Activated CD8-positive, alpha-beta memory T cell treated with anti-CD3 and anti-CD28 coated beads for 4 hours (primary cell): ENCODE measurements around the gene SCRT2.

Experiments used
- DNase-seq, 2 donors: peaks; one replicate each; pipeline ENCODE4 v3.0.0-alpha.2; 2020; ENCODE audit warnings: low read depth in 2 of 2

Gene SCRT2

GRCh38 chr20:634148-634925 lies 41.3 kb downstream of the SCRT2 start:
- no peak for DNase-seq

- DNase-seq, result no peak
These were observed 44.5 kb downstream of the SCRT2 start for GRCh38 chr20:631101-631500.

DNA sequence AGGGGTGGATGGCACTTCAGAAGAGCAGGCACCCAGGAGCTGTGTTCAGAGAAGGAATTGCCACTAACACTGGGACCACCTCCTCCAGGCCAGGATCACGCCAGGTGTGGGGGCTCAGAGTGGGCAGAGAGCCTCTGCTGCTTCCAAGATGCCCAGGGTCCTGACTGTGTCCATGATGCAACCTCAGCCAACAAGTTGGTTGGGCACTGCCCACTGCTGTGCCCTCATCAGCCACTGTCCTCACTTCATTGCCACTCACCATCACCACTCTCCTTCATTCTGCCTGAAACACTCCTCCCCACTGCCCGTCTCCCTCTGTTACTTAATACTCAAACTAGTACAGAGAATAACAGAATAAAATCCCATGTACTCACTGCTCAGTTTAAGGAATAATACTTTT lies 49.0 kb downstream of the SCRT2 start:
- DNase-seq, result no peak

- DNase-seq, result no peak
These were observed 50.2 kb downstream of the SCRT2 start for GRCh38 chr20:625360-625932.

GRCh38 chr20:623704-624103 lies 51.9 kb downstream of the SCRT2 start:
- DNase-seq, result no peak

GRCh38 chr20:623021-623420 lies 52.6 kb downstream of the SCRT2 start:
- DNase-seq, result no peak

- DNase-seq, result no peak
These were observed 53.4 kb downstream of the SCRT2 start for GRCh38 chr20:622161-622560.

DNA sequence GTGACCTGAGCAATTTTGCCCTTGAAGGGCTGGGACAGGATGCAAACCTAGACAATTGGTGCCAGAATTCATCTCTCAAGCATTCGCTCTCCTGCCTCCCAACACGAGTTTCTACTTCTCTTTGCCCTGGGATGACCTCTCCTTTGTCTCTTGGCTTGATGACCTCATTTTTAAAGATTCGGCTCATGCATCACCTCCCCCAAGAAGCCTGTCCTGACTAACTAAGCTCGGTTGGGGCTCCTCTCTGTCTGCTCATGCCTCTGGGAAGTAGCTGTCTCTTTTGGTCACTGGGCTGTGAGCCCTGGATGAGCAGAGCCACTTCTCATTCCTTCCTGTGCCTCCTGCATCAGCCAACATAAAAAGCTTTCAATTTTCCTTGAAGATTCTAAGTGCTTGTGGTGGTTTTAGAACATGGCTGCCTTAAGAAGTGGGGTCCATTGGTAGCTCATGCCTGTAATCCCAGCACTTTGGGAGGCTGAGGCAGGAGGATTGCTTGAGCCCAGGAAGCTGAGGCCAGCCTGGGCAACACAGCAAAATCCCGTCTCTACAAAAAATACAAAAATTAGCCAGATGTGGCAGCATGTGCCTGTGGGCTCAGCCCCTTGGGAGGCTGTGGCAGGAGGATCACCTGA lies 54.4 kb downstream of the SCRT2 start:
- no peak for DNase-seq

DNA sequence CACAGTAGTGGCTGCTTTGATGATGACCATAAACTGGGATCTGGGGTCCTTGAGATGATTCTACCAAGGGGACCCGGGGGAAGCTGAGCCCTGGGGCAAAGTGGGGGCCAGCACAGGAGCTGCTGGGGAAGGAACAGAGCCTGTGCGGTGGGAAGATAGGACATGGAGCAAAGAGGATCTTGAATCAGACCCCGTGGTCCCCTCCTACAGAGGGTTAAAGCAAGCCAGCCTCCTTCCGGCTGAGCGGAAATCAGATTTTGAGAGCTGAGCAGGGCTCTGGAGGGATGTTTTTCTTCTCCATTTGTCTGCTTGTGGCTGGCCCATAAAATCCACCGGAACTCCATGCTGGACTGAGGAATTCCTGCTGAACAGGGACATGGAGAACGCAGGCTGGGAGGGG lies 55.4 kb downstream of the SCRT2 start:
- no peak for DNase-seq

- DNase-seq, result no peak
These were observed 56.6 kb downstream of the SCRT2 start for GRCh38 chr20:618980-619379.

DNA sequence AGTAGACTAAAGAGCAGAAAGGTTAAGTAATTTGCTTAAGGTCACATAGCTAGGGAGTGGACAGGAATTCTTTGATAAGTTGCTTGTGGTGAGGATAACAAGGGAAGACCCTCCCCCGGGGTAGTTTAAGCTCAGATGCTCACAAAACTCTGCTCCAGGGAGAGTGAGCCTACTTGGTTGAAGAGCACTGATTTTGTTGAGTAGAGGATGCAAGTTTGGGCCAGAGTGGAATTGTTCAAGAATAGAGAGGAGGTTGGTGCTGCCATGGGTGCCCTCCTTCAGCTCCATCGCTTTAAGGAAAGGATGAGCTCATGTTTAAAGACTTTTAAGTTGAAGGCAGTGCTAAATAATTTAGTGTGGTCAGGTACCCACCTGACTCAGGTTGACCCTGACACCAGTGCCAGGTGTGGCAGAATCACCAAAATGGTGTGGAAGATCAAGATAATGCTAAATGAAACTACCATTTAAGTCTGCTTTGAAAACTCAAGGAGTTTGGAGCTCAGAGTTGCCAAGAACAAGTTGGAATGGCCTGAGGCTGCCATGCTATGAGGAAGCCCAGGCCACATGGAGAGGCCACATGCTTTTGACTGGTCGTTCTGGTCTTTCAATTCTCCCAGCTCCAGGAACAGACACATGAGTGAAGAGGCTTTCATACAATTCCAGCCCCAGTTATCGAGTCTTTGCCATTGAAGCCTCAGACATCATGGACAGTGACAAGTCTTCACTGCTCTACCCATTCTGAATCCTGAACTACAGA lies 57.5 kb downstream of the SCRT2 start:
- DNase-seq, result no peak

DNA sequence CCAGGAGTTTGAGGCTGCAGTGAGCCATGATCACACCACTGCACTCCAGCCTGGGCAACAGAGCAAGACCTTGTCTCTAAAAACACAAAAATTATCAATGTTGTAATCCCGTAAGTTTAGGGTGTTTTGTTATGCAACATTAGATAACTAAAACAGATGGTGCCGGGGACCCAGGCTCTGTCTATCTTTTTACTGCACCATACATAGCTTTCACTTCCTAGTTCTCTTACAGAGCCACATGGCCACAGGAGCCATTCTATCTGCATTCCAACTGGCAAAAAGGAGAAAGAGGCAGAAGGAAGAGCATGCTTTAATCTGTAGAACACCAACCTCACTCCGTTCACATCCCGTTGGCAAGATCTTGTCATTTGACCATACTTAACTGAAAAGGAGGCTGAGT lies 60.1 kb downstream of the SCRT2 start:
- no peak for DNase-seq

GRCh38 chr20:611843-612185 lies 63.8 kb downstream of the SCRT2 start:
- no peak for DNase-seq
